GM18873 (cell line): ENCODE data around the gene IGF2R.

Experiments used
- ATAC-seq: cut with Tn5 transposase; IDR thresholded peaks from one replicate; pipeline ENCODE4 v1.9.1; 2021; ENCODE audit warnings: mild to moderate bottlenecking, moderate library complexity, moderate number of reproducible peaks; ENCODE audit not compliant: unreplicated experiment, low FRiP score

The IGF2R gene

GRCh38 chr6:160015778-160016684 is 47.1 kb downstream of the IGF2R start:
- ATAC-seq, result no peak

GRCh38 chr6:160022101-160022500 is 53.2 kb downstream of the IGF2R start:
- ATAC-seq, result no peak

GRCh38 chr6:160022793-160023192 is 53.9 kb downstream of the IGF2R start:
- no peak for ATAC-seq

DNA sequence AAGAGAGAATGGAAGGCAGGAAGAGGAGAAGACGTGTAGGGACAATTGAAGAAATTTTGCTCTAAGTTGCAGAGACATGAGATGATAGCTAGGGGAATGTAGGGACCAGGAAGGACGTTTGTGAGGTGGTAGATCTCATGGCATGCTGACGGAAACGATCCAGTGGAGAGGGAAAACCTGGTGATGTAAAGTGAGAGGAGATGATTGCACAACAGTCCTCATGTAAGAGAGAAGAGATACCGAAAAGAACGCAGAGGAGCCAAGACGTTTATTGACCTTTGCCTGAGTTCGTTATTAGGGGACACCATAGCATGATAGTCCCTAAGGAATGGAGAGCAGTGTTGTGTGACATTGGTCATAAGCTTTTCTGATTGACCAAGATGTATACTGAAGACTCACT is 55.3 kb downstream of the IGF2R start:
- no peak for ATAC-seq

GRCh38 chr6:160027076-160027475 is 58.2 kb downstream of the IGF2R start:
- ATAC-seq, result no peak

DNA sequence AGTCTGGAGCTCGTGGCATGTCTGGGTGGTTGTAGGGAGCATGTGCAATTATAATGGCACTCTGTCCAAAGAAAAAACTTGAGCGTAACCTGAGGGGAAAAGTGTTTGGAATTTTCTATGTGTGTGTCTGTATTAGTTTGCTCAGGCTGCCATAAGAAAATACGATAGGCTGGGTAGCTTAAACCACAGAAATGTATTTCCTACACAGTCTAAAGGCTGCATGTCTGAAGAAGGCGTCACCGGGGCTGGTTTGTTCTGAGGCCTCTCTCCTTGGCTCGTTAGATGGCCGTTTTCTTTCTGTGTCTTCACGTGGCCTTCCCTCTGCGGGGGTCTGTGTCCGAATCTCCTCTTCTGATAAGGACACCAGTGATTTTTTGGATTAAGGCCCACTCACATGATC is 59.0 kb downstream of the IGF2R start:
- ATAC-seq, result no peak

DNA sequence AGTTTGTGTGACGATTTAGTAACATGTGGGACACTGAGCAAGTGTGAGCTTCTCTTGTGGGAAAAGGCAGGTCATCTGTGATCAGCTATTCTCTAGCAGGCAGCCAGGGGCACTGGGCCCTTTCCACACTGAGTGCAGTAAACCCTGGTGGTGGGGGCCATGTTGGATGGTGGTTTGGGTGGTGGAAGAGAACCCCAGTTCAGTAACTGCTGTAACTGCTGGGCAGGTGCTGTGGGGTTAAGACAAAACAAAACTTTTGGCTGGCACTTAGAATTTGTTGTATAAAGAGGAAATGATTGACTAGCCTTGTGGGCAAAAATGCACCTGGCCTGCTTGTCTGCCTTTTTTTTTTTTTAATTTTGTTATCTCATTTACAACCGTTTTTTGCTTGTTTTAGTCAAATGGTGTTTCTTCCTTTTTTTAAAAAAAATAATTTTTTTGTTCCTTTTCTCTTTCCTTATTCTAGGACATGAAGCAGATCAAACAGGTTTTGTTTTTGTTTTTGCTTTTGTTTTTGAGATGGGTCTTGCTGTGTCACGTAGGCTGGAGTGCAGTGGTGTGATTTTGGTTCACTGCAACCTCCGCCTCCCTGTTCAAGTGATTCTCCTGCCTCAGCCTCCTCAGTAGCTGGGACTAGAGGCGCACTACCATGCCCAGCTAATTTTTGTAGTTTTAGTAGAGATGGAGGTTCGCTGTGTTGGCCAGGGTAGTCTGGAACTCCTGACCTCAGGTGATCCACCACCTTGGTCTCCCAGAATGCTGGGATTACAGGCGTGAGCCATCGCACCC is 59.8 kb downstream of the IGF2R start:
- no peak for ATAC-seq

DNA sequence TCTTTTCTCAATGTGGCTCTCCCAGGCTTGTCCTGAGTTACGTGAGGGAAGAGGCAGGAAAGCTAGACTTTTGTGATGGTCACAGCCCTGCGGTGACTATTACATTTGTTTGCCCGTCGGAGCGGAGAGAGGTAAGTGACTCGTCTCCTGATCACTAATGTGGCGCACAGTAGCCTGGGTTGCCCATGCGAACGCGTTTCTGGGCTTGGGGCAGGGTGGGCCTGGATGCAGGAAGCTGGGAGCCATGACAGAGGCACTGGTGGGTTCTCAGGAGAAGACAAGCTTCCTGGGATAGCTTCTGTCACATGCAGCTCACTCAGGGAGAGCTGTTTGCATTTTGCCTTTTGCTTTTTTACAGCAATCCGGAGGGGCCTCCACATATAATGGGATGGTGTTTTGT is 60.6 kb downstream of the IGF2R start:
- no peak for ATAC-seq

DNA sequence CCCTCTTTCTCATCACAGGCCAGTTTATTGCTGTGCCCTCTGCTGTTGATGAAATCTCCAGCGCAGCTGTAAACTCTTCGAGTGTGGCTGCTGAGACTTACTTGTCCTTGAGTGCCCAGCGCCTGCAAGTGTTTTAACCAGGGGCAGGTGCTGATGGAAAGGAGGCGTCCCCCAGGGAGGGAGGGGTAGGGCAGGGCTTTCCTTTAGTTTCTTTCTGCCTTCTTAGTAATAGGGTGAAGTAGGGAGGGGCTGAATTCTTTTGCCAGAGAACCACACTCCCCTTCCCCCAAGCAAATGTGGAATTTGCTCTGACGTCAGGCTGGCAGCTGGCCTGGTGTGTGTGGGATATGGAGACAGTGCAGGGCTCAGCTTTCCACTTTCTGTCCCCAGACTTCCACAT is 61.2 kb downstream of the IGF2R start:
- ATAC-seq, result no peak

DNA sequence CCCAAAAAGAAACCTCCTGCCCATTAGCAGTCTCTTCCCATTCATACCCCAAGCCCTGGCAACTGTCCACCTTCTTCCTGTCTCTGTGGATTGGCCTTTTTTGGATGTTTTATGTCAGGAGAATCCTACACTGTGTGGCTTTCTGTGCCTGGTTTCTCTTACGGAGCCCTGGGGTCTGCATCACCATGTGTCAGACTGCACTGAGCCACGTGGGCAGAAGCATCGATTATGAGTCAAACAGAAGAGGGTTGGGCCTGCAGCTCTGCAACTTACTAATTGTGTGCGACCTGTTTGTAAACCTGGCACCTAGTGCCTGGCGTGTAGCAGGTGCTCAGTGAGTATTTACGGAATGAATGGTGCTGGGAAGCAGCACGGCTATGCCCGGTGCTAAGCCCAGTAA is 62.6 kb downstream of the IGF2R start:
- no peak for ATAC-seq

- ATAC-seq, result no peak
Observed at GRCh38 chr6:160031871-160032270, 63.0 kb downstream of the IGF2R start.

DNA sequence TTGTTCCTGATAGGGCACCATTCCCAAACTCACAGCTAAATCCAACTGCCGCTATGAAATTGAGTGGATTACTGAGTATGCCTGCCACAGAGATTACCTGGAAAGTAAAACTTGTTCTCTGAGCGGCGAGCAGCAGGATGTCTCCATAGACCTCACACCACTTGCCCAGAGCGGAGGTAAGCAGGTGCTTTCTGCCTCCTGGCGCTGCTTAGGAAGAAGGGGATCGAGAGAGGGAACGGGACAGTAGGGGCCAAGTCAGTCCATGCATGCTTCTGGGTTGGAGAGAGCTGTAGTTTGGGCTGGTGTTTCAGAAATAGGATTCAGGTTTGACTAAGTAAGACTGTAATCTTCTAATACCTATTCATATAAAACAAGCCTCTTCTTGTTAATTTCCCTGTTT is 63.7 kb downstream of the IGF2R start:
- ATAC-seq, result no peak

DNA sequence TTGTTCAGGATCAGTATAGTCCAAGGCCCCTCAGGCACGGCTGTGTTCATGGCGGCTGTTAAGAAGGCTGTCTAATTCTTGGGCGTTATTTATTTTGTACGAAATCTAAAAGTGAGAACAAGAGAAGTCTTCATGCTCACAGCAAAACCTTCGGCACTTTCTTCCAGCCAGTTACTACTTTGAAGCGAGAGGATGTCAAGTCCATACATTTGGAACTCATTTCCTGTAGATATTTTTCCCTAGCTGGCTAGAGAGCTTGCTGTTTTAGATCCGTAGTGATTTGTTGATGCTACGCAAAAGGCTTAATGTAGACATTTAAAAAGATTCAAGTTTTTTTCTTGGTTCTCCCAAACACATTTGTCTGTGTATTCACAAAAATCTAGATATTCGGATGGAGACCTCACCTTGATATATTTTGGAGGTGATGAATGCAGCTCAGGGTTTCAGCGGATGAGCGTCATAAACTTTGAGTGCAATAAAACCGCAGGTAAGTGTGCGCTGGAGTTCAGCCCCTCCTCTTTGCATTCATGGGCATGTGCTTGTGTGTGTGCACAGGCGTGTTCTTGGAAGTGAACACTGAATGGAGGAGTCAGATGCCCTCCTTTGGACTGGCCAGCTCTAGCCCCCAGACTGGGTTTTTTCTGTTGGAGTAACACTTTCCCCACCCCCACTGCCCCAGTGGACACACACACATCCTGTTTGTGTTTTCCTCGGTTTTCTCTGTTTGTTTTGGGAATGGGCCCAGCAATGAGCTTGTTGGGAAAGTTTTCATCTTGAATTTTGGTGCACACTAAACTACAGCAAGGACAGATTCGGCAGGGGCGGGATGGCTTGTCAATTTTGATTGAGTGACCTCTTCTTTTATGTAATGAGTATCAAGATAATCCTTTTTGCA is 65.4 kb downstream of the IGF2R start:
- ATAC-seq, result no peak

DNA sequence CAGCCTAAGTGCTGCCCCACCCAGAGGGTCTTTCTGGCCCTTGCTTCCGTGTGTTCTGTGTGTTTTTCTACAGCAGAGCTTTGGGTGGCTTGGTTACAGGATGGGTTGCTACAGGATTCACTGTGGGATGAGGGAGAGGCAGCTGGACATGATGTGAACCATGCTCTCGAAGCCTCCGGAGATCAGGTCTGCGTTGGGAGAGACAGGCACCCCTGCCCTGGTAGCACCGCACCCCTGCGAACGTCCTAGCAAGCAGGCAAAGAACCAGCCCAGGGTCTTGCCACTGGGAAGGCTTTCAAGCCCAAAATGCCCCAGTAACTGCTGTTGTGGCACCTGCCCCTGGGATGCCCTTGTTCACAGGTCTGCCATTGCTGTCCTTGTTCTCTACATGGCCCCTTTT is 66.4 kb downstream of the IGF2R start:
- ATAC-seq, result no peak

DNA sequence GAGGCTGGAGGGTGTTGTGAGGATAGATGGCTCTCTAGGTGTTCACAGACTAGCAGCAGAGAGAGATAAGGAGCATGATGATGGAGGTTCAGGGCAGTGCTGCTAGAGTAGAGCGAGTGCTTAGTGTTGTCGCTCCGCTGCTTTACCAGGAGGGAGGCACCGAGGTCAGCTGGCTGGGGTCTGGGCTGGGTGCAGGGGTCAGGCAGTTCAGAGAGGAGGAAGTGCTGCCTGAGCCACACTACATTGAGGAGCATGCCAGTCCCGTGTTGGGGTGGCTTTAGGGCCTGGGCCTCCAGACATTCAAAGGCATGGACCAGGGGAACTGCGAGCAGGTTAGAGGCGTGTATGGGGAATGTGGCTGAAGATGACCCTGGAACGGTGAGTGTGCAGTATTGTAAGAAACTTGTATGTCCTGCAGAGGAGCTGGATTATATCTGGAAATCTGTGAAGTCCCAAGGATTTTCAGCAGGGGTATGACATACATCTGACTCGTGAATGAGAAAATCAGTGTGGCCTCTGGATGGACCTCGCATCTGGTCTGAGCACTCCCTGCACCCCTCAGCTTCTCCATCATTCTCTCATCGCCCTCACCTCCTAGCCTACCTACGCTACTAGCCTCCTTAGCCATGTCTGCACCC is 66.9 kb downstream of the IGF2R start:
- no peak for ATAC-seq

DNA sequence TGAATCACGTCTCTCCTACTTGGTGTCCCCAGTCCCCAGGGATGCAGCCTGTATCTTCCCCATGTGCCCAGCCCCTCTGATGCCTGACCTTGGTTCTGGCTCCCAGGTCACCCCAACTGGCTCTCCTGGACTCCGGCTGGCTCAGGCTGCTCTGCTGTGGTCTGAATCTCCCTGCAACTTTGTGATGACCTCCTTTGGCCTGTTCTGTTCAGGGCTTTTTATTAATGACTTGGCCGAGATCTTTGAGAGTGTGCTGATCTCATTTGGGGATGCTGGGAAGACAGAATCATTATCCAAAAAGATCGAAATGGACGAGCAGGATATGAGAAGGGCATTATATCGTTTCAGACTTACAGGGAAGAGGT is 67.4 kb downstream of the IGF2R start:
- no peak for ATAC-seq

DNA sequence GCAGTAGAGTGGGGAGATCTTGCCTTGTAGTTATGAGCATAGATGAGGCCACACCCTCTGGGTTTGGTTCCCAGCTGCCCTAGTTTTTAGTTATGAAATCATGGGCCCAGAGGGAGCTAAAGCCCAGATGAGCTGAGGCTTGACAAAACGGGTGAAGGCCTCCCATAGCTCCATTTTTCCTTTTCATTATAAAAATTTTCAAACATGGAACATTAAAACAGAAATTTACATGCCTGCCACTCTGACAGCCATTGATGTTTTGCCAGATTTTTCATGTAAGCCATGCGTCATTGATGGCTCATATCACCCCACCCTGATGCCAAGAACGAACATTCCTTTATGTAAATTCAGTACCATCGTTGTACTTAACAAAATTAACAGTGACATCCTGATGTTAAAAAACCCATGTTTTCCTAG is 67.9 kb downstream of the IGF2R start:
- no peak for ATAC-seq

- ATAC-seq, result no peak
Observed at GRCh38 chr6:160038479-160038878, 69.6 kb downstream of the IGF2R start.

DNA sequence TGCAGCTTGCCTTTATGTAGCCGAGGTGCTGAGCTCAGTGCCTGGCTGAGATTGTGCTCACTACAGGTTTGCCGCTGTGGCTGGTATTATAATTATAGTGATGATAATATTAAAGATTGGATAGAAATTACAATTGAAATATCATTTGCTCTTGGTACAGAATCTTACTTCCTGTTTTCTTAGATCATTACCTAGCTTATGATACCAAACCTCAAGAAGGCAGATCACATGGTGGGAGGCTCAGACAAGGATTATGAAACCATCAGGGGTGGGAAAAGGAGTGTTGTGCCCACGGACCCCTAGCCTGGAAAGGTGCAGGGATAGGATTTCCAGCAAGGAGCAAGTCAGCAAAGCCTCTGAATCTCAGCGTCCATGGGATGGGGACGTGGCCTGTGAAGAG is 70.6 kb downstream of the IGF2R start:
- ATAC-seq, result no peak

GRCh38 chr6:160040055-160040454 is 71.2 kb downstream of the IGF2R start:
- ATAC-seq, result no peak
